ENCODE results near the gene CCDC177.

CCDC177 gene

GRCh38 chr14:69584389-69584788 is 9.7 kb upstream of the CCDC177 start:
- no peak overlapping the region for H3K4me3 Mint-ChIP-seq
- peaks cover 2% of the 10 kb centered on the region for H3K4me1 Mint-ChIP-seq
- H3K36me3 Mint-ChIP-seq (ENCODE audit: low read depth) = no peaks in the 10 kb centered on the region
- no peak overlapping the region for H3K27ac Mint-ChIP-seq
- H3K27me3 Mint-ChIP-seq = peaks cover 2% of the 10 kb centered on the region
- DNase-seq (no peak), ATAC-seq (no peak)
- no peaks in the 10 kb centered on the region for H3K9me3 Mint-ChIP-seq

- no peaks in the 10 kb centered on the region for H3K36me3 Mint-ChIP-seq (ENCODE audit: low read depth)
Measured at GRCh38 chr14:69582829-69583228, 8.2 kb upstream of the CCDC177 start.

GRCh38 chr14:69582212-69582611 is 7.5 kb upstream of the CCDC177 start:
- Mint-ChIP-seq H3K4me1 (peaks cover 2% of the 10 kb centered on the region), H3K27ac (no peak overlapping the region), H3K4me3 (no peak overlapping the region), H3K27me3 (peaks cover 8% of the 10 kb centered on the region), H3K36me3 (ENCODE audit: low read depth) (no peaks in the 10 kb centered on the region), H3K9me3 (no peaks in the 10 kb centered on the region)
- no peak for DNase-seq
- no peak for ATAC-seq

More at GRCh38 chr14:69582829-69583228, 8.2 kb upstream of the CCDC177 start:
- DNase-seq = no peak
- no peak overlapping the region for H3K27ac Mint-ChIP-seq
- no peak for ATAC-seq
- H3K27me3 Mint-ChIP-seq = peaks cover 8% of the 10 kb centered on the region
- H3K4me1 Mint-ChIP-seq = peaks cover 2% of the 10 kb centered on the region
- no peaks in the 10 kb centered on the region for H3K9me3 Mint-ChIP-seq
- H3K4me3 Mint-ChIP-seq = no peak overlapping the region

GRCh38 chr14:69581316-69581935 is 6.8 kb upstream of the CCDC177 start:
- H3K27me3 Mint-ChIP-seq = peaks cover 11% of the 10 kb centered on the region
- no peaks in the 10 kb centered on the region for H3K9me3 Mint-ChIP-seq
- H3K4me1 Mint-ChIP-seq = peaks cover 2% of the 10 kb centered on the region
- DNase-seq (no peak), ATAC-seq (no peak)
- no peaks in the 10 kb centered on the region for H3K36me3 Mint-ChIP-seq (ENCODE audit: low read depth)
- no peak overlapping the region for H3K4me3 Mint-ChIP-seq
- no peak overlapping the region for H3K27ac Mint-ChIP-seq

GRCh38 chr14:69580009-69580577 is 5.4 kb upstream of the CCDC177 start:
- H3K9me3 Mint-ChIP-seq = no peaks in the 10 kb centered on the region
- H3K36me3 Mint-ChIP-seq (ENCODE audit: low read depth) = no peaks in the 10 kb centered on the region
- DNase-seq (no peak), ATAC-seq (peak; percentile 43)
- H3K27me3 Mint-ChIP-seq = peaks cover 22% of the 10 kb centered on the region
- H3K4me3 Mint-ChIP-seq = no peak overlapping the region
- peaks cover 2% of the 10 kb centered on the region for H3K4me1 Mint-ChIP-seq
- H3K27ac Mint-ChIP-seq = no peak overlapping the region

- H3K36me3 Mint-ChIP-seq (ENCODE audit: low read depth) = no peaks in the 10 kb centered on the region
- H3K27ac Mint-ChIP-seq = no peak overlapping the region
- no peak for ATAC-seq
- no peaks in the 10 kb centered on the region for H3K9me3 Mint-ChIP-seq
- no peak overlapping the region for H3K4me3 Mint-ChIP-seq
- no peak for DNase-seq
- peaks cover 4% of the 10 kb centered on the region for H3K4me1 Mint-ChIP-seq
- H3K27me3 Mint-ChIP-seq = peaks cover 27% of the 10 kb centered on the region
Measured at GRCh38 chr14:69579476-69579875, 4.8 kb upstream of the CCDC177 start.

- ATAC-seq (no peak), DNase-seq (no peak)
- no peaks in the 10 kb centered on the region for H3K36me3 Mint-ChIP-seq (ENCODE audit: low read depth)
- peaks cover 13% of the 10 kb centered on the region for H3K4me1 Mint-ChIP-seq
- H3K4me3 Mint-ChIP-seq = peak overlapping the region; percentile 79
- no peak overlapping the region for H3K27ac Mint-ChIP-seq
- H3K9me3 Mint-ChIP-seq = no peaks in the 10 kb centered on the region
- peaks cover 52% of the 10 kb centered on the region for H3K27me3 Mint-ChIP-seq
Measured at GRCh38 chr14:69574954-69575295, 254 bp upstream of the CCDC177 start.

- H3K27ac Mint-ChIP-seq = no peak overlapping the region
- peak; percentile 13 for DNase-seq
- H3K36me3 Mint-ChIP-seq (ENCODE audit: low read depth) = no peaks in the 10 kb centered on the region
- peaks cover 13% of the 10 kb centered on the region for H3K4me1 Mint-ChIP-seq
- no peaks in the 10 kb centered on the region for H3K9me3 Mint-ChIP-seq
- peak overlapping the region; percentile 38 for H3K4me3 Mint-ChIP-seq
- no peak for ATAC-seq
- peaks cover 63% of the 10 kb centered on the region for H3K27me3 Mint-ChIP-seq
Measured at GRCh38 chr14:69573831-69574262, 824 bp downstream of the CCDC177 start.

- no peak for ATAC-seq
- Mint-ChIP-seq H3K4me3 (peak overlapping the region; percentile 38), H3K9me3 (no peaks in the 10 kb centered on the region), H3K27me3 (peaks cover 61% of the 10 kb centered on the region), H3K27ac (no peak overlapping the region), H3K4me1 (peaks cover 13% of the 10 kb centered on the region), H3K36me3 (ENCODE audit: low read depth) (no peaks in the 10 kb centered on the region)
- no peak for DNase-seq
Measured at GRCh38 chr14:69573205-69573830, 1.4 kb downstream of the CCDC177 start.

- Mint-ChIP-seq H3K27me3 (peaks cover 65% of the 10 kb centered on the region), H3K27ac (no peak overlapping the region), H3K4me3 (no peak overlapping the region), H3K4me1 (peaks cover 13% of the 10 kb centered on the region), H3K36me3 (ENCODE audit: low read depth) (no peaks in the 10 kb centered on the region), H3K9me3 (no peaks in the 10 kb centered on the region)
- ATAC-seq = no peak
- no peak for DNase-seq
Measured at GRCh38 chr14:69572841-69573135, 1.9 kb downstream of the CCDC177 start.

GRCh38 chr14:69572030-69572840 is 2.4 kb downstream of the CCDC177 start:
- Mint-ChIP-seq H3K9me3 (no peaks in the 10 kb centered on the region), H3K36me3 (ENCODE audit: low read depth) (no peaks in the 10 kb centered on the region), H3K27ac (no peak overlapping the region), H3K4me3 (no peak overlapping the region), H3K4me1 (peaks cover 13% of the 10 kb centered on the region), H3K27me3 (peaks cover 70% of the 10 kb centered on the region)
- DNase-seq (peak; percentile 6), ATAC-seq (no peak)

GRCh38 chr14:69571449-69572029 is 3.1 kb downstream of the CCDC177 start:
- Mint-ChIP-seq H3K27ac (no peak overlapping the region), H3K4me3 (no peak overlapping the region), H3K4me1 (peaks cover 13% of the 10 kb centered on the region), H3K9me3 (no peaks in the 10 kb centered on the region), H3K27me3 (peaks cover 69% of the 10 kb centered on the region), H3K36me3 (ENCODE audit: low read depth) (no peaks in the 10 kb centered on the region)
- ATAC-seq (no peak), DNase-seq (no peak)

- Mint-ChIP-seq H3K4me1 (peaks cover 13% of the 10 kb centered on the region), H3K4me3 (no peak overlapping the region), H3K9me3 (no peaks in the 10 kb centered on the region), H3K27ac (no peak overlapping the region), H3K27me3 (peaks cover 65% of the 10 kb centered on the region), H3K36me3 (ENCODE audit: low read depth) (no peaks in the 10 kb centered on the region)
- ATAC-seq = no peak
- DNase-seq = no peak
Measured at GRCh38 chr14:69570836-69571330, 3.8 kb downstream of the CCDC177 start.

GRCh38 chr14:69569859-69570258 is 4.8 kb downstream of the CCDC177 start:
- H3K9me3 Mint-ChIP-seq = no peaks in the 10 kb centered on the region

More at GRCh38 chr14:69569859-69570258, 4.8 kb downstream of the CCDC177 start:
- Mint-ChIP-seq H3K27ac (no peak overlapping the region), H3K36me3 (ENCODE audit: low read depth) (no peaks in the 10 kb centered on the region), H3K4me1 (peaks cover 13% of the 10 kb centered on the region), H3K4me3 (no peak overlapping the region), H3K27me3 (peaks cover 61% of the 10 kb centered on the region)
- ATAC-seq (no peak), DNase-seq (no peak)
